ENCODE measurements around the gene CLK1. TPM values are rescaled to one million over a fixed set of nuclear protein-coding genes. Genes with fewer than 3 reads are reported as not detected.
A peak's percentile ranks its signal among the peaks of the same experiment; 100 is the strongest.

Gene CLK1
- polyA plus RNA-seq, 3 donors: 7.5 to 383 (median 8.2) TPM

GRCh38 chr2:200810998-200811332 is 53.5 kb downstream of the CLK1 start:
- peaks cover 42% of the 10 kb centered on the region for H4K20me1 ChIP-seq (ENCODE audit: insufficient read depth, low read length)
- peak overlapping the region; percentile 85 for H2AFZ ChIP-seq (ENCODE audit: insufficient read depth, low read depth, low read length, poor library complexity, severe bottlenecking)
- peak overlapping the region; percentile 58 to 91 (median 85) for H3K4me3 ChIP-seq (replicated peaks in 1 of 3; ENCODE audit: low read depth in 2 of 3, low read length in 3 of 3)
- H3K9ac ChIP-seq (ENCODE audit: insufficient read depth, low read length, poor library complexity, severe bottlenecking): peak overlapping the region; percentile 99
- no peak for TF ChIP-seq CTCF (IDR thresholded peaks at IDR 0.05)
- no peaks in the 10 kb centered on the region for H3K27me3 Mint-ChIP-seq (ENCODE audit: low read depth in 3 of 3)
- H3K4me1 Mint-ChIP-seq: peaks cover 37% of the 10 kb centered on the region
- DNase-seq: no peak
- peaks cover 0 to 4% (median 0%) of the 10 kb centered on the region in 7 donors for H3K9me3 Mint-ChIP-seq
- no peaks in the 10 kb centered on the region for H3K9me3 ChIP-seq (replicated peaks in 1 of 2; ENCODE audit: control insufficient read depth in 1 of 2, insufficient read depth in 1 of 2, low read length in 2 of 2)
- peak overlapping the region; percentile 97 to 100 (median 99) for H3K27ac Mint-ChIP-seq
- peaks cover 42% of the 10 kb centered on the region for H3K79me2 ChIP-seq (ENCODE audit: insufficient read depth, low read length)
- peak overlapping the region; percentile 29 to 98 for H3K27ac ChIP-seq (ENCODE audit: low read depth in 1 of 2, low read length in 2 of 2)
- peak overlapping the region; percentile 95 for H3K4me2 ChIP-seq (replicated peaks; ENCODE audit: extremely low read depth, low read length, poor library complexity, severe bottlenecking)
- peaks cover 29 to 40% of the 10 kb centered on the region in 2 donors for H3K4me1 ChIP-seq (ENCODE audit: control insufficient read depth in 1 of 2, insufficient read depth in 2 of 2, low read length in 2 of 2)
- 2% methylated on average over 11 of the region's 11 CpGs for WGBS (ENCODE audit: insufficient coverage)
- H3K36me3 Mint-ChIP-seq: peaks cover 21 to 29% of the 10 kb centered on the region in 2 donors
- peaks cover 24 to 25% of the 10 kb centered on the region in 2 donors for H3K36me3 ChIP-seq (replicated peaks in 1 of 2; ENCODE audit: control insufficient read depth in 1 of 2, insufficient read depth in 2 of 2, low read length in 2 of 2)
- no peaks in the 10 kb centered on the region for H3K27me3 ChIP-seq (ENCODE audit: control insufficient read depth in 2 of 2, insufficient read depth in 2 of 2, low read length in 2 of 2)
- peak overlapping the region; percentile 92 to 99 for H3K4me3 Mint-ChIP-seq
- intact Hi-C loops (cut with micrococcal nuclease): loop anchor here (2.0 to 10.0 kb wide), 5 partner anchors 51 to 641 kb away; partner anchors contain the start of genes CLK1 (in 2 of the 2), SGO2 (in 1 of the 2), STRADB (in 1 of the 2) and TRAK2 (in 1 of the 2)

GRCh38 chr2:200810252-200810997 is 54.0 kb downstream of the CLK1 start:
- Histone ChIP-seq H3K79me2 (ENCODE audit: insufficient read depth, low read length) (peaks cover 37% of the 10 kb centered on the region), H3K9ac (ENCODE audit: insufficient read depth, low read length, poor library complexity, severe bottlenecking) (peak overlapping the region; percentile 99), H3K27me3 (ENCODE audit: control insufficient read depth in 2 of 2, insufficient read depth in 2 of 2, low read length in 2 of 2) (no peaks in the 10 kb centered on the region), H3K27ac (ENCODE audit: low read depth in 1 of 2, low read length in 2 of 2) (peak overlapping the region in 1 of 2 donors; percentile 98), H3K9me3 (replicated peaks in 1 of 2; ENCODE audit: control insufficient read depth in 1 of 2, insufficient read depth in 1 of 2, low read length in 2 of 2) (no peaks in the 10 kb centered on the region), H3K4me1 (ENCODE audit: control insufficient read depth in 1 of 2, insufficient read depth in 2 of 2, low read length in 2 of 2) (peaks cover 29 to 40% of the 10 kb centered on the region in 2 donors), H2AFZ (ENCODE audit: insufficient read depth, low read depth, low read length, poor library complexity, severe bottlenecking) (peak overlapping the region; percentile 85), H3K36me3 (replicated peaks in 1 of 2; ENCODE audit: control insufficient read depth in 1 of 2, insufficient read depth in 2 of 2, low read length in 2 of 2) (peaks cover 19 to 20% of the 10 kb centered on the region in 2 donors), H3K4me3 (replicated peaks in 1 of 3; ENCODE audit: low read depth in 2 of 3, low read length in 3 of 3) (peak overlapping the region; percentile 58 to 91 (median 85)), H3K4me2 (replicated peaks; ENCODE audit: extremely low read depth, low read length, poor library complexity, severe bottlenecking) (peak overlapping the region; percentile 95), H4K20me1 (ENCODE audit: insufficient read depth, low read length) (peaks cover 37% of the 10 kb centered on the region)
- DNase-seq: no peak
- no peak for TF ChIP-seq CTCF (IDR thresholded peaks at IDR 0.05)
- Mint-ChIP-seq H3K27me3 (ENCODE audit: low read depth in 3 of 3) (no peaks in the 10 kb centered on the region), H3K27ac (peak overlapping the region; percentile 97 to 100 (median 99)), H3K4me3 (peak overlapping the region; percentile 92 to 99), H3K9me3 (peaks cover 0 to 4% (median 0%) of the 10 kb centered on the region in 7 donors), H3K4me1 (peaks cover 37% of the 10 kb centered on the region), H3K36me3 (peaks cover 16 to 23% of the 10 kb centered on the region in 2 donors)
- 0% methylated on average over 1 of the region's 6 CpGs for WGBS (ENCODE audit: insufficient coverage)
- intact Hi-C loops (cut with micrococcal nuclease): loop anchor here (2.0 to 10.0 kb wide), 5 partner anchors 52 to 642 kb away; partner anchors contain the start of genes CLK1 (in 2 of the 2), SGO2 (in 1 of the 2), STRADB (in 1 of the 2) and TRAK2 (in 1 of the 2)

All from CD14-positive monocyte (primary cell).